Peyer's patch (tissue), 4 donors: Measurements from ENCODE around the gene CACUL1. TPM values are rescaled to one million over a fixed set of nuclear protein-coding genes. Genes with fewer than 3 reads are reported as not detected.

Experiments used
- DNase-seq, 3 donors: peaks; one replicate each; pipeline ENCODE4 v3.0.0-alpha.2; 2017 to 2019
- H3K27ac ChIP-seq, 4 donors: fragments of 200-600 bp; sonication (generic); one replicate each; pipeline ENCODE4 v1.5.1; 2016 to 2019
- H3K27me3 ChIP-seq, 2 donors: fragments of 200-600 bp; sonication (generic); one replicate each; pipeline ENCODE4 v1.5.1; 2019
- H3K36me3 ChIP-seq, 3 donors: fragments of 200-600 bp; sonication (generic); one replicate each; pipeline ENCODE4 v1.5.1; 2016 to 2019
- H3K4me1 ChIP-seq, 4 donors: fragments of 200-600 bp; sonication (generic); one replicate each; pipeline ENCODE4 v1.5.1; 2016 to 2019
- H3K4me3 ChIP-seq, 4 donors: fragments of 200-600 bp; sonication (generic); 1 replicate in 3 of 4; 2 replicates in 1 of 4; pipeline ENCODE4 v1.5.1; 2016 to 2019; ENCODE audit warnings: mild to moderate bottlenecking in 1 of 4
- H3K9me3 ChIP-seq, 4 donors: fragments of 200-600 bp; sonication (generic); one replicate each; pipeline ENCODE4 v1.5.1; 2016 to 2019; ENCODE audit warnings: mild to moderate bottlenecking in 1 of 4
- CTCF ChIP-seq, 6 experiments: fragments of 450-650 bp in 4 of 6; fragments of 200-600 bp in 2 of 6; sonication (generic) in 1 of 6; IDR thresholded peaks; one replicate each; pipeline ENCODE4 v1.5.1; 2017 to 2019; ENCODE audit warnings: antibody characterized with exemption in 6 of 6, mild to moderate bottlenecking in 3 of 6, moderate library complexity in 1 of 6
- POLR2A ChIP-seq, 2 donors: fragments of 450-650 bp; IDR thresholded peaks; one replicate each; pipeline ENCODE4 v1.5.1; 2017; ENCODE audit warnings: antibody characterized with exemption in 2 of 2, mild to moderate bottlenecking in 2 of 2, moderate library complexity in 2 of 2
- total RNA-seq, 4 donors: library from RNA; depleted of rRNA; stranded (reverse); fragments of >200 nt; gene quantifications; one replicate each; pipeline ENCODE4 v1.1.0, GENCODE V29; 2016

Gene CACUL1
- total RNA-seq, 4 donors from 2014 or later, result 20.6 to 42.6 (median 33.1) TPM

GRCh38 chr10:118669835-118670234, 84.9 kb downstream of the CACUL1 start:
- H3K4me1 ChIP-seq, result peaks cover 0 to 6% (median 0%) of the 10 kb centered on the region in 4 donors
- no peak overlapping the region for H3K4me3 ChIP-seq
- H3K27me3 ChIP-seq, result no peaks in the 10 kb centered on the region
- no peaks in the 10 kb centered on the region for H3K36me3 ChIP-seq
- DNase-seq, result no peak
- TF ChIP-seq POLR2A (IDR thresholded peaks at IDR 0.05) (no peak), CTCF (IDR thresholded peaks at IDR 0.05) (no peak)
- peak overlapping the region in 1 of 4 donors; percentile 10 for H3K27ac ChIP-seq
- H3K9me3 ChIP-seq, result no peaks in the 10 kb centered on the region

GRCh38 chr10:118669020-118669791, 85.6 kb downstream of the CACUL1 start:
- Histone ChIP-seq H3K9me3 (no peaks in the 10 kb centered on the region), H3K27me3 (no peaks in the 10 kb centered on the region), H3K36me3 (no peaks in the 10 kb centered on the region), H3K27ac (peak overlapping the region in 1 of 4 donors; percentile 26), H3K4me3 (no peak overlapping the region), H3K4me1 (peaks cover 0 to 6% (median 0%) of the 10 kb centered on the region in 4 donors)
- TF ChIP-seq CTCF (IDR thresholded peaks at IDR 0.05), result no peak
- TF ChIP-seq POLR2A (IDR thresholded peaks at IDR 0.05), result no peak
- no peak for DNase-seq

- Histone ChIP-seq H3K4me3 (no peak overlapping the region), H3K9me3 (no peaks in the 10 kb centered on the region), H3K36me3 (no peaks in the 10 kb centered on the region), H3K27me3 (no peaks in the 10 kb centered on the region), H3K4me1 (peaks cover 0 to 6% (median 0%) of the 10 kb centered on the region in 4 donors), H3K27ac (no peak overlapping the region)
- DNase-seq, result no peak
- TF ChIP-seq CTCF (IDR thresholded peaks at IDR 0.05) (no peak), POLR2A (IDR thresholded peaks at IDR 0.05) (no peak)
Observed at GRCh38 chr10:118668228-118668952, 86.4 kb downstream of the CACUL1 start.

GRCh38 chr10:118667732-118668131, 87.0 kb downstream of the CACUL1 start:
- Histone ChIP-seq H3K27me3 (no peaks in the 10 kb centered on the region), H3K4me1 (peaks cover 0 to 6% (median 0%) of the 10 kb centered on the region in 4 donors), H3K27ac (no peak overlapping the region), H3K4me3 (no peak overlapping the region), H3K36me3 (no peaks in the 10 kb centered on the region), H3K9me3 (no peaks in the 10 kb centered on the region)
- no peak for DNase-seq
- no peak for TF ChIP-seq POLR2A (IDR thresholded peaks at IDR 0.05)
- no peak for TF ChIP-seq CTCF (IDR thresholded peaks at IDR 0.05)

- H3K36me3 ChIP-seq, result no peaks in the 10 kb centered on the region
- no peaks in the 10 kb centered on the region for H3K9me3 ChIP-seq
- no peak for TF ChIP-seq POLR2A (IDR thresholded peaks at IDR 0.05)
- no peak for TF ChIP-seq CTCF (IDR thresholded peaks at IDR 0.05)
- DNase-seq, result no peak
- no peaks in the 10 kb centered on the region for H3K27me3 ChIP-seq
- H3K4me3 ChIP-seq, result no peak overlapping the region
- peaks cover 0 to 6% (median 0%) of the 10 kb centered on the region in 4 donors for H3K4me1 ChIP-seq
- no peak overlapping the region for H3K27ac ChIP-seq
Observed at GRCh38 chr10:118666350-118666749, 88.4 kb downstream of the CACUL1 start.
